NCI-H187 treated with DMSO at 0.1 percent for 48 hours (cell line): ENCODE measurements around the gene CAMK2N2.
A peak's percentile ranks its signal among the peaks of the same experiment; 100 is the strongest.
"Not testable (repeated sequence)": the region's sequence is repeated elsewhere in the genome, so short reads cannot be mapped to it uniquely, and the experiment has no call there.

Source experiments
- DNase-seq: peaks from one replicate; lab custom pipeline; 2025; lab: John Stamatoyannopoulos, UW

CAMK2N2 gene

GRCh38 chr3:184272269-184272668 lies 10.9 kb upstream of the CAMK2N2 start:
- DNase-seq = no peak

GRCh38 chr3:184267249-184267648 lies 5.9 kb upstream of the CAMK2N2 start:
- not testable (repeated sequence) for DNase-seq

- DNase-seq = no peak
Measured at GRCh38 chr3:184262764-184263179, 1.4 kb upstream of the CAMK2N2 start.

GRCh38 chr3:184261854-184262763 lies 756 bp upstream of the CAMK2N2 start:
- DNase-seq = peak; percentile 40

- no peak for DNase-seq
Measured at GRCh38 chr3:184260724-184261269, 556 bp downstream of the CAMK2N2 start.

GRCh38 chr3:184259878-184260723 lies 1.3 kb downstream of the CAMK2N2 start:
- DNase-seq = no peak

- DNase-seq = no peak
Measured at GRCh38 chr3:184259396-184259877, 1.9 kb downstream of the CAMK2N2 start.

- no peak for DNase-seq
Measured at GRCh38 chr3:184258926-184259325, 2.4 kb downstream of the CAMK2N2 start.

GRCh38 chr3:184257083-184257915 lies 4.1 kb downstream of the CAMK2N2 start:
- no peak for DNase-seq

GRCh38 chr3:184255291-184256039 lies 5.9 kb downstream of the CAMK2N2 start:
- DNase-seq = no peak

- peak; percentile 54 for DNase-seq
Measured at GRCh38 chr3:184250167-184250828, 11.1 kb downstream of the CAMK2N2 start.

- peak; percentile 91 for DNase-seq
Measured at GRCh38 chr3:184249412-184250166, 11.8 kb downstream of the CAMK2N2 start, which contains the start of gene EEF1AKMT4. TSS of gene EEF1AKMT4 (plus strand) at chr3:184249672. CDS start at chr3:184249695, 23 bp downstream.

- no peak for DNase-seq
Measured at GRCh38 chr3:184248454-184249411, 12.6 kb downstream of the CAMK2N2 start, which contains the start of gene ALG3. TSS of gene ALG3 (minus strand) at chr3:184248962. CDS start at chr3:184248940, 22 bp downstream.

GRCh38 chr3:184242297-184242685 lies 19.1 kb downstream of the CAMK2N2 start:
- DNase-seq = no peak

GRCh38 chr3:184241447-184242296 lies 19.7 kb downstream of the CAMK2N2 start:
- DNase-seq = peak; percentile 3

- DNase-seq = no peak
Measured at GRCh38 chr3:184241141-184241446, 20.3 kb downstream of the CAMK2N2 start.
